ENCODE data around the gene GRB14.

GRB14 gene

GRCh38 chr2:164522561-164522981 lies 98.7 kb downstream of the GRB14 start:
- TF ChIP-seq CTCF (IDR thresholded peaks at IDR 0.05; ENCODE audit: insufficient read depth, low read length, missing control alignments), result no peak
- no peak for DNase-seq (ENCODE audit: low read depth, low spot score)
- ChIA-PET POLR2A (no interaction called here), CTCF (no interaction called here)
- H3K4me3 ChIP-seq (ENCODE audit: low read depth, low read length), result no peak overlapping the region

DNA sequence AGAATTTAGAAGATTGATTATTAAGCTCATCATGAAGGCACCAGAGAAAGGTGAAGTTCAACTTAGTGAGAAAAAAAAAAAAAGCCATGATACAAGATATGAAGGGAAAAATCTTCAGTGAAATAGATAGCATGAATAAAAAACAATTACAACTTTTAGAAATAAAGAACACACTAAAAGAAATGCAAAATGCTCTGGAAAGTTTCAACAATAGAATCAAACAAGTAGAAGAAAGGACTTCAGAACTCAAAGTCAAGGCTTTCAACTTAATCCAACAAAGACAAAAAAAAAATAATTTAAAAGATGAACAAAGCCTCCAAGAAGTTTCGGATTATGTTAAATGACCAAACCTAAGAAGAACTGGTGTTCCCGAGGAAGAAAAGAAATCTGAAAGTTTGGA lies 105.5 kb downstream of the GRB14 start:
- ChIA-PET CTCF (no interaction called here), POLR2A (no interaction called here)
- TF ChIP-seq CTCF (IDR thresholded peaks at IDR 0.05; ENCODE audit: insufficient read depth, low read length, missing control alignments), result no peak
- DNase-seq (ENCODE audit: low read depth, low spot score), result no peak
- no peak overlapping the region for H3K4me3 ChIP-seq (ENCODE audit: low read depth, low read length)

- no peak for DNase-seq (ENCODE audit: low read depth, low spot score)
- no peak for TF ChIP-seq CTCF (IDR thresholded peaks at IDR 0.05; ENCODE audit: insufficient read depth, low read length, missing control alignments)
- CTCF ChIA-PET, result no interaction called here
- H3K4me3 ChIP-seq (ENCODE audit: low read depth, low read length), result no peak overlapping the region
- POLR2A ChIA-PET, result no interaction called here
Observed at GRCh38 chr2:164515030-164515429, 106.3 kb downstream of the GRB14 start.

DNA sequence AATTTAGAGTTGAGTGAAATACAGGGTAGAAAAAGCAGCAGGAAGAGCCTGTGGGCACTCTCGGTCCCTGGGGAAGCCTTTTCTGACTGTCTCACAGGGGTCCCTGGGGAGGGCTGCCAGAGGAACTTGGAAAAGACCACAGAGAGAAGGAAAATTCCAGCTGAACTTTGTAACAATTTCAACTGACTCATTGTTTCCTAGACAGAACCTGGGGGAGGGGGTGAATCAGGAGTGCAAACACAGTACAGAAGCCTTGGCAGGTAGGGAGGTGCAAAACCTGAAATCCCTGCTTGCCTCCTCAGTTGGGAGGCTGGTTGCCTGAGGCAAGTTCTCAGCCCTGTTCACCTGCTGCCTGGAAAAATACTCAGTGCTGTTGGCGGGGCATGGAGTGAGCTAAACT lies 106.8 kb downstream of the GRB14 start:
- POLR2A ChIA-PET, result no interaction called here
- CTCF ChIA-PET, result no interaction called here
- TF ChIP-seq CTCF (IDR thresholded peaks at IDR 0.05; ENCODE audit: insufficient read depth, low read length, missing control alignments), result no peak
- DNase-seq (ENCODE audit: low read depth, low spot score), result no peak
- H3K4me3 ChIP-seq (ENCODE audit: low read depth, low read length), result no peak overlapping the region

DNA sequence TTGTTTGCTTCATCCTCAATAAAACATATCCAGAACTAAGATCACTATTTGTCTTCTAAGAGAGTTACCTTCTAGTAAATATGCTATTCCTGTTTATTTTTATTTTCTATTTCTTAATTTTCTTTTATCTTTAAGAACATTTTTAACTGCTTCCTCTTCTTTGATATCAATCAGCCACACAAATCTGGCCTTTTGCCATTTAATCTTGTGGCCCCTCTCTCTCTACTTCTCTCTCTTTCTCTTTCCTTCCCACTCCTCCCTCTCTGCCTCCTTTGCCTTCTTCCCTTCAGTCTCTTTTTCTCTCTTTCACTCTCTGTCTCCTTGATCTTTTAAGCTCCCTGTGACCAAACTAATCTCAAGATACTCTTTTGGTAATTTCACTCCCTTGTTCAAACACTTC lies 108.4 kb downstream of the GRB14 start:
- H3K4me3 ChIP-seq (ENCODE audit: low read depth, low read length), result no peak overlapping the region
- POLR2A ChIA-PET, result no interaction called here
- TF ChIP-seq CTCF (IDR thresholded peaks at IDR 0.05; ENCODE audit: insufficient read depth, low read length, missing control alignments), result no peak
- CTCF ChIA-PET, result interaction anchor here (0.6 kb wide), 1 partner anchor 479 kb away, joined by 3 read pairs; no protein-coding TSS in a partner anchor
- DNase-seq (ENCODE audit: low read depth, low spot score), result no peak

- ChIA-PET POLR2A (no interaction called here), CTCF (no interaction called here)
- no peak for DNase-seq (ENCODE audit: low read depth, low spot score)
- TF ChIP-seq CTCF (IDR thresholded peaks at IDR 0.05; ENCODE audit: insufficient read depth, low read length, missing control alignments), result no peak
- H3K4me3 ChIP-seq (ENCODE audit: low read depth, low read length), result no peak overlapping the region
Observed at GRCh38 chr2:164511738-164512137, 109.5 kb downstream of the GRB14 start.
